HepG2 (cell line): ENCODE results near the gene SLC19A1. TPM values are rescaled to one million over a fixed set of nuclear protein-coding genes. Genes with fewer than 3 reads are reported as not detected.

Source experiments
- ATAC-seq: fragments of 200-7000 bp; cut with Tn5 transposase; 3 replicates; pipeline ENCODE4 v1.9.1; 2020; ENCODE audit warnings: mild to moderate bottlenecking, moderate library complexity
- BruUV-seq: library from RNA; stranded (reverse); fragments of 400-500 nt; replicated peaks from 2 replicates; lab custom pipeline; 2021; lab: Mats Ljungman, UMichigan
- CTCF ChIA-PET: fragments of 300-600 bp; formaldehyde crosslinking; extraction: SDS; loops from one replicate; lab custom pipeline; 2021; ENCODE audit warnings: low total read pairs, inconsistent platforms, low intra/inter-chr PET ratio; lab: Yijun Ruan, JAX
- POLR2A ChIA-PET: fragments of 350-600 bp; sonication (Branson Sonifier 250); formaldehyde crosslinking; loops from one replicate; lab custom pipeline; 2020; ENCODE audit warnings: antibody characterized with exemption, inconsistent platforms; lab: Yijun Ruan, JAX
- DNase-seq: peaks from one replicate; pipeline ENCODE4 v3.0.0-alpha.2; 2015; ENCODE audit warnings: low spot score
- FAIRE-seq: peaks from 3 replicates; lab custom pipeline; 2011; peaks lifted over from hg19 to GRCh38; lab: Jason Lieb, UNC
- H2AFZ ChIP-seq: one replicate; pipeline ENCODE4 v1.6.1; 2011; ENCODE audit warnings: low read length, inconsistent platforms
- H3K27ac ChIP-seq: fragments of 300-600 bp; 3 replicates; pipeline ENCODE4 v1.8.0; 2011; ENCODE audit warnings: mixed run types, mild to moderate bottlenecking, mixed read lengths, low read length, inconsistent platforms; ENCODE audit not compliant: insufficient read depth; ENCODE audit errors: extremely low read length
- H3K27me3 ChIP-seq, 2 experiments: fragments of 200-600 bp in 1 of 2; 2 replicates in 1 of 2; 3 replicates in 1 of 2; pipeline versions ENCODE4 v1.6.0 to v1.8.0; 2011; ENCODE audit warnings: low read length in 2 of 2, mild to moderate bottlenecking in 2 of 2, moderate library complexity in 2 of 2, inconsistent platforms in 1 of 2; ENCODE audit not compliant: insufficient read depth in 2 of 2, control insufficient read depth in 1 of 2
- H3K36me3 ChIP-seq, 2 experiments: fragments of 200-600 bp in 1 of 2; replicated peaks in 1 of 2; 2 replicates in 1 of 2; 3 replicates in 1 of 2; pipeline versions ENCODE4 v1.5.1 to v1.8.0; 2011; ENCODE audit warnings: low read length in 2 of 2, inconsistent platforms in 1 of 2; ENCODE audit not compliant: insufficient read depth in 2 of 2, control insufficient read depth in 1 of 2
- H3K4me1 ChIP-seq: 2 replicates; pipeline ENCODE4 v1.5.1; 2012; ENCODE audit warnings: low read length, inconsistent platforms; ENCODE audit not compliant: insufficient read depth
- H3K4me2 ChIP-seq: 2 replicates; pipeline ENCODE4 v1.6.0; 2011; ENCODE audit warnings: low read depth, low read length, inconsistent platforms
- H3K4me3 ChIP-seq, 3 experiments: fragments of 200-600 bp in 1 of 3; sonication (generic), shearing (Covaris generic) in 1 of 3; replicated peaks in 1 of 3; 2 replicates each; pipeline ENCODE4 v1.5.1; 2011 to 2016; ENCODE audit warnings: low read length in 3 of 3, inconsistent platforms in 2 of 3, low read depth in 2 of 3, mild to moderate bottlenecking in 2 of 3, control low read depth in 1 of 3, mixed read lengths in 1 of 3; ENCODE audit not compliant: insufficient read depth in 1 of 3
- H3K79me2 ChIP-seq: one replicate; pipeline ENCODE4 v1.6.1; 2011; ENCODE audit warnings: low read length, inconsistent platforms; ENCODE audit not compliant: insufficient read depth
- H3K9ac ChIP-seq: 2 replicates; pipeline ENCODE4 v1.6.0; 2011; ENCODE audit warnings: mild to moderate bottlenecking, low read depth, low read length, inconsistent platforms; ENCODE audit not compliant: insufficient read depth
- H3K9me3 ChIP-seq: 2 replicates; pipeline ENCODE4 v1.5.1; 2012; ENCODE audit warnings: mild to moderate bottlenecking, low read length
- H4K20me1 ChIP-seq: 2 replicates; pipeline ENCODE4 v1.6.0; 2011; ENCODE audit warnings: inconsistent platforms, mild to moderate bottlenecking, low read length, moderate library complexity; ENCODE audit not compliant: insufficient read depth
- NFAT5 ChIP-seq: sonication (generic); formaldehyde crosslinking; IDR thresholded peaks from 2 replicates; pipeline ENCODE4 v1.4.0; 2020; ENCODE audit warnings: missing genetic modification reagents
- NONO ChIP-seq, 2 experiments: fragments of 450-650 bp in 1 of 2; sonication (generic) in 1 of 2; formaldehyde crosslinking in 1 of 2; IDR thresholded peaks in 1 of 2; conservative IDR thresholded peaks in 1 of 2; 2 replicates each; pipeline versions ENCODE4 v1.6.1 to v1.8.0; 2017 to 2022; ENCODE audit warnings: mild to moderate bottlenecking in 1 of 2, missing genetic modification reagents in 1 of 2, moderate library complexity in 1 of 2
- RARA ChIP-seq: IDR thresholded peaks from 2 replicates; pipeline ENCODE4 v1.6.1; 2016; ENCODE audit warnings: missing genetic modification reagents, missing compliant biosample characterization
- ZHX2 ChIP-seq, 2 experiments: sonication (generic) in 1 of 2; formaldehyde crosslinking in 1 of 2; IDR thresholded peaks; 2 replicates each; pipeline versions ENCODE4 v1.6.1 to v1.9.0; 2014 to 2022; ENCODE audit warnings: antibody characterized with exemption in 1 of 2, borderline replicate concordance in 1 of 2, inconsistent platforms in 1 of 2, low read depth in 1 of 2, missing genetic modification reagents in 1 of 2
- ZMYM2 ChIP-seq: sonication (generic); formaldehyde crosslinking; IDR thresholded peaks from 2 replicates; pipeline ENCODE4 v1.8.0; 2022; ENCODE audit warnings: mild to moderate bottlenecking, missing genetic modification reagents
- ZNF550 ChIP-seq: sonication (generic); formaldehyde crosslinking; IDR thresholded peaks from 2 replicates; pipeline ENCODE4 v1.4.0; 2020; ENCODE audit warnings: mild to moderate bottlenecking, missing genetic modification reagents, borderline replicate concordance
- ZNF720 ChIP-seq: sonication (generic); formaldehyde crosslinking; IDR thresholded peaks from 2 replicates; pipeline ENCODE4 v1.4.0; 2020; ENCODE audit warnings: missing genetic modification reagents
- ZNF772 ChIP-seq: sonication (generic); formaldehyde crosslinking; IDR thresholded peaks from 2 replicates; pipeline ENCODE4 v1.5.0; 2020; ENCODE audit warnings: mild to moderate bottlenecking, missing genetic modification reagents
- WGBS: methylation state at CpG from one replicate; pipeline ENCODE4 v1.1.6; 2017; ENCODE audit warnings: low lambda C conversion rate; 5-methylcytosine and 5-hydroxymethylcytosine counted together
- in situ Hi-C: cut with HindIII; loops from 2 replicates; pipeline ENCODE4 v1.10.0; 2017; ENCODE audit warnings: low pct_unique_long_range_greater_than_20kb; ENCODE audit not compliant: extremely low pct_ligation_motif_present
- intact Hi-C: fragments of 100-400 bp; cut with micrococcal nuclease; formaldehyde crosslinking; loops from one replicate; pipeline ENCODE4 v1.10.0; 2022; ENCODE audit not compliant: unreplicated experiment
- polyA plus RNA-seq, 8 experiments: library from polyadenylated mRNA; depleted of rRNA in 3 of 8; stranded (reverse) in 7 of 8; unstranded in 1 of 8; fragments of >200 nt; fragmentation: Illumina TruSeq in 4 of 8; extraction: Trizol in 4 of 8; gene quantifications; 2 replicates each; pipeline versions ENCODE4 v1.2.1 to v1.2.3, GENCODE V29; 2011 to 2016; ENCODE audit warnings: low read depth in 4 of 8, missing spikeins in 1 of 8, mixed read lengths in 1 of 8; ENCODE audit not compliant: insufficient read depth in 1 of 8
- total RNA-seq, 5 experiments: library from RNA; depleted of rRNA; stranded (reverse); fragments of >200 nt; fragmentation: Illumina TruSeq; extraction: Trizol; gene quantifications; 2 replicates each; pipeline ENCODE4 v1.2.3, GENCODE V29; 2016; ENCODE audit warnings: low read depth in 1 of 5

Gene SLC19A1
- total and polyA plus RNA-seq, 2 of the 13 experiments (the other 11 are each of a cell fraction or from before 2014, with no cell fraction given) = 21.8 to 23.0 TPM

GRCh38 chr21:45580181-45580575 lies 37.9 kb upstream of the SLC19A1 start:
- no peaks in the 10 kb centered on the region for H3K4me1 ChIP-seq
- in situ Hi-C loops = no loop called here
- intact Hi-C loops = no loop called here
- no peak for FAIRE-seq
- H3K79me2 ChIP-seq = no peaks in the 10 kb centered on the region
- no peak overlapping the region for H3K4me3 ChIP-seq
- CTCF ChIA-PET = no interaction called here
- H3K27me3 ChIP-seq = peaks cover 13 to 26% of the 10 kb centered on the region in 2 experiments; a peak in 4 of 5 replicates
- no peak overlapping the region for H2AFZ ChIP-seq
- H4K20me1 ChIP-seq = no peaks in the 10 kb centered on the region
- no TSS peak for BruUV-seq
- no peak for ATAC-seq
- H3K9ac ChIP-seq = no peak overlapping the region
- DNase-seq = no peak
- WGBS = 63% methylated on average over 6 of the region's 8 CpGs
- H3K4me2 ChIP-seq = no peak overlapping the region
- H3K9me3 ChIP-seq = 0 out of 2 replicates have a peak, but pooled peaks cover 5% of the 10 kb centered on the region
- H3K36me3 ChIP-seq = no peaks in the 10 kb centered on the region
- H3K27ac ChIP-seq = no peak overlapping the region
- POLR2A ChIA-PET = no interaction called here
- TF ChIP-seq ZNF772 (CRISPR knock-in tag) (no peak), RARA (CRISPR knock-in tag) (no peak), NONO (IDR thresholded peaks at IDR 0.05) (no peak), NONO (CRISPR knock-in tag; conservative IDR thresholded peaks at IDR 0.05) (no peak), ZHX2 (IDR thresholded peaks at IDR 0.05; ENCODE audit: low read depth) (no peak), ZHX2 (CRISPR knock-in tag; IDR thresholded peaks at IDR 0.05; ENCODE audit: borderline replicate concordance) (no peak), NFAT5 (CRISPR knock-in tag) (no peak), ZNF550 (CRISPR knock-in tag) (no peak), ZNF720 (CRISPR knock-in tag) (no peak), ZMYM2 (CRISPR knock-in tag) (no peak)
